ENCODE results near the gene BARHL1.

GRCh38 chr9:132602207-132602606 lies 19.8 kb downstream of the BARHL1 start:
- TF ChIP-seq POLR2A (IDR thresholded peaks at IDR 0.05) (no peak), POLR2AphosphoS5 (IDR thresholded peaks at IDR 0.05) (no peak)

Data from upper lobe of left lung (tissue), 4 donors.